ENCODE measurements around the gene REEP6. TPM values are rescaled to one million over a fixed set of nuclear protein-coding genes. Genes with fewer than 3 reads are reported as not detected.

The REEP6 gene
- total RNA-seq, 1 experiment from 2014 or later = 9.2 TPM

DNA sequence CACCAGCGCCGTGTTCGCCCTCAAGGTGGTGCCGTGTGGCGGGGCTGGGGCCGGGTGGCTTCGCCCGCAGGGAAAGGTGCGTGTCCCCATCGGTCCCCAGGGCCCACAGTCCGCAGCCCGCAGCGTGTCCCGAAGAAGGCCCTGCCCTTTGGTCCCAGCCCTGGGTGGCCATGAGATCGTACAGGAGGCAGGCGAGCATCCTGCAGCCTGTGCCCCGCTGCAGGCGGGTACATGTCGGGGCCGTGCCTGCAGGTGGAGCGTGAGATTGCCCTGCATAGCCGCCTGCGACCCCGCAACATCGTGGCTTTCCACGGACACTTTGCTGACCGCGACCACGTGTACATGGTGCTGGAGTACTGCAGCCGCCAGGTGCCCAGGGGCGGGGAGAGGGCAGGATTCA lies 34.4 kb downstream of the REEP6 start:
- POLR2A ChIA-PET = no interaction called here
- intact Hi-C loops (cut with micrococcal nuclease; ENCODE audit: unreplicated experiment) (no loop called here), in situ Hi-C loops (cut with HindIII; ENCODE audit: low pct_unique_long_range_greater_than_20kb, low sequenced_read_pairs) (no loop called here)
- Histone ChIP-seq H3K4me1 (ENCODE audit: control insufficient read depth, insufficient read depth, low read length) (no peaks in the 10 kb centered on the region), H3K27me3 (ENCODE audit: control insufficient read depth, insufficient read depth, low read length) (no peaks in the 10 kb centered on the region; the same call in 1 of the 2 replicates), H3K4me3 (ENCODE audit: low read depth in 2 of 2, low read length in 2 of 2) (no peak overlapping the region), H3K27ac (ENCODE audit: low read length) (no peak overlapping the region), H3K36me3 (ENCODE audit: control insufficient read depth, insufficient read depth, low read length) (no peaks in the 10 kb centered on the region), H3K9me3 (ENCODE audit: control insufficient read depth, insufficient read depth, low read depth, low read length) (no peaks in the 10 kb centered on the region)
- TF ChIP-seq, protein P1, sequence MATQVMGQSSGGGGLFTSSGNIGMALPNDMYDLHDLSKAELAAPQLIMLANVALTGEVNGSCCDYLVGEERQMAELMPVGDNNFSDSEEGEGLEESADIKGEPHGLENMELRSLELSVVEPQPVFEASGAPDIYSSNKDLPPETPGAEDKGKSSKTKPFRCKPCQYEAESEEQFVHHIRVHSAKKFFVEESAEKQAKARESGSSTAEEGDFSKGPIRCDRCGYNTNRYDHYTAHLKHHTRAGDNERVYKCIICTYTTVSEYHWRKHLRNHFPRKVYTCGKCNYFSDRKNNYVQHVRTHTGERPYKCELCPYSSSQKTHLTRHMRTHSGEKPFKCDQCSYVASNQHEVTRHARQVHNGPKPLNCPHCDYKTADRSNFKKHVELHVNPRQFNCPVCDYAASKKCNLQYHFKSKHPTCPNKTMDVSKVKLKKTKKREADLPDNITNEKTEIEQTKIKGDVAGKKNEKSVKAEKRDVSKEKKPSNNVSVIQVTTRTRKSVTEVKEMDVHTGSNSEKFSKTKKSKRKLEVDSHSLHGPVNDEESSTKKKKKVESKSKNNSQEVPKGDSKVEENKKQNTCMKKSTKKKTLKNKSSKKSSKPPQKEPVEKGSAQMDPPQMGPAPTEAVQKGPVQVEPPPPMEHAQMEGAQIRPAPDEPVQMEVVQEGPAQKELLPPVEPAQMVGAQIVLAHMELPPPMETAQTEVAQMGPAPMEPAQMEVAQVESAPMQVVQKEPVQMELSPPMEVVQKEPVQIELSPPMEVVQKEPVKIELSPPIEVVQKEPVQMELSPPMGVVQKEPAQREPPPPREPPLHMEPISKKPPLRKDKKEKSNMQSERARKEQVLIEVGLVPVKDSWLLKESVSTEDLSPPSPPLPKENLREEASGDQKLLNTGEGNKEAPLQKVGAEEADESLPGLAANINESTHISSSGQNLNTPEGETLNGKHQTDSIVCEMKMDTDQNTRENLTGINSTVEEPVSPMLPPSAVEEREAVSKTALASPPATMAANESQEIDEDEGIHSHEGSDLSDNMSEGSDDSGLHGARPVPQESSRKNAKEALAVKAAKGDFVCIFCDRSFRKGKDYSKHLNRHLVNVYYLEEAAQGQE (IDR thresholded peaks at IDR 0.05; ENCODE audit: insufficient read depth in 1 of 2, low read depth in 2 of 2, low read length in 1 of 2) = no peak
- TF ChIP-seq TCF7L2 (IDR thresholded peaks at IDR 0.05; ENCODE audit: low read depth, low read length) (no peak), SIN3A (IDR thresholded peaks at IDR 0.05; ENCODE audit: borderline replicate concordance, insufficient read depth, low read depth, low read length) (no peak), POLR2AphosphoS5 (IDR thresholded peaks at IDR 0.05; ENCODE audit: low read depth, low read length) (no peak)
- TF ChIP-seq, protein P2, sequence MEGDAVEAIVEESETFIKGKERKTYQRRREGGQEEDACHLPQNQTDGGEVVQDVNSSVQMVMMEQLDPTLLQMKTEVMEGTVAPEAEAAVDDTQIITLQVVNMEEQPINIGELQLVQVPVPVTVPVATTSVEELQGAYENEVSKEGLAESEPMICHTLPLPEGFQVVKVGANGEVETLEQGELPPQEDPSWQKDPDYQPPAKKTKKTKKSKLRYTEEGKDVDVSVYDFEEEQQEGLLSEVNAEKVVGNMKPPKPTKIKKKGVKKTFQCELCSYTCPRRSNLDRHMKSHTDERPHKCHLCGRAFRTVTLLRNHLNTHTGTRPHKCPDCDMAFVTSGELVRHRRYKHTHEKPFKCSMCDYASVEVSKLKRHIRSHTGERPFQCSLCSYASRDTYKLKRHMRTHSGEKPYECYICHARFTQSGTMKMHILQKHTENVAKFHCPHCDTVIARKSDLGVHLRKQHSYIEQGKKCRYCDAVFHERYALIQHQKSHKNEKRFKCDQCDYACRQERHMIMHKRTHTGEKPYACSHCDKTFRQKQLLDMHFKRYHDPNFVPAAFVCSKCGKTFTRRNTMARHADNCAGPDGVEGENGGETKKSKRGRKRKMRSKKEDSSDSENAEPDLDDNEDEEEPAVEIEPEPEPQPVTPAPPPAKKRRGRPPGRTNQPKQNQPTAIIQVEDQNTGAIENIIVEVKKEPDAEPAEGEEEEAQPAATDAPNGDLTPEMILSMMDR (IDR thresholded peaks at IDR 0.05) = no peak
- no TSS peak for BruUV-seq (replicated peaks)
- CTCF ChIA-PET = no interaction called here
- ATAC-seq (peak; percentile 20; the same call in 1 of the 2 replicates), DNase-seq (ENCODE audit: low read depth, low spot score) (no peak)

DNA sequence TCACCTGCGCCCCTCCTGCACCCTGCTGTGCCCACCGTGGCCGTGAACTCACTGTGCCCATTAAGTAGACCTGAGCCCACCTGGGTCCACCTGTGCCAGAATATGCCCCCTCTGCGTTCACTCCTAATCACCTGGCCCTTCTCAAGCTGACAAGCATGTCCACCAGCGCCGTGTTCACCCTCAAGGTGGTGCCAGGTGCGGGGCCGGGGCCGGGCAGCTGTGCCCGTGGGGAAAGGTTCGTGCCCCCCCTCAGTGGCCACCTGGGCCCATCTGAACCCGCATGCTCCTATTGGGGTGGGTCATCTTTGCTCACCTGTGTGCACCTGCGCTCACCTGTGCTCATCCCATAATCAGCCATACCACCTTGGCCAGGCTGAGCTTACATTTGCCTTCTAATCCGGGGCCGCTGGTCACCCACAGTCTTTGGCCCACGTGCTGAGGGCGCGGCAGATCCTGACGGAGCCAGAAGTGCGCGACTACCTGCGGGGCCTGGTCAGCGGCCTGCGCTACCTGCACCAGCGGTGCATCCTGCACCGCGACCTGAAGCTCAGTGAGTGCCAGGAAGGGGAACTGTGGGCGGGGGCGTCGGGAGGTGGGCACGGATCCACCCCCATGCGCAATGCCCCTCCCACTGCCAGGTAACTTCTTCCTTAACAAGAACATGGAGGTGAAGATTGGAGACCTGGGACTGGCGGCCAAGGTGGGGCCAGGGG lies 35.2 kb downstream of the REEP6 start:
- Histone ChIP-seq H3K27ac (ENCODE audit: low read length) (no peak overlapping the region), H3K27me3 (ENCODE audit: control insufficient read depth, insufficient read depth, low read length) (no peaks in the 10 kb centered on the region; the same call in 1 of the 2 replicates), H3K36me3 (ENCODE audit: control insufficient read depth, insufficient read depth, low read length) (no peaks in the 10 kb centered on the region), H3K4me1 (ENCODE audit: control insufficient read depth, insufficient read depth, low read length) (no peaks in the 10 kb centered on the region), H3K4me3 (ENCODE audit: low read depth in 2 of 2, low read length in 2 of 2) (no peak overlapping the region), H3K9me3 (ENCODE audit: control insufficient read depth, insufficient read depth, low read depth, low read length) (no peaks in the 10 kb centered on the region)
- BruUV-seq (replicated peaks) = no TSS peak
- ChIA-PET POLR2A (interaction anchor here (0.6 kb wide), 1 partner anchor 164 kb away, joined by 7 read pairs; no protein-coding TSS in a partner anchor), CTCF (no interaction called here)
- in situ Hi-C loops (cut with HindIII; ENCODE audit: low pct_unique_long_range_greater_than_20kb, low sequenced_read_pairs) = no loop called here
- intact Hi-C loops (cut with micrococcal nuclease; ENCODE audit: unreplicated experiment) = no loop called here
- DNase-seq (ENCODE audit: low read depth, low spot score) = no peak
- ATAC-seq = no peak
- TF ChIP-seq POLR2AphosphoS5 (IDR thresholded peaks at IDR 0.05; ENCODE audit: low read depth, low read length) (no peak), TCF7L2 (IDR thresholded peaks at IDR 0.05; ENCODE audit: low read depth, low read length) (no peak), SIN3A (IDR thresholded peaks at IDR 0.05; ENCODE audit: borderline replicate concordance, insufficient read depth, low read depth, low read length) (no peak)
- TF ChIP-seq, protein P2 (IDR thresholded peaks at IDR 0.05) = no peak
- TF ChIP-seq, protein P1 (IDR thresholded peaks at IDR 0.05; ENCODE audit: insufficient read depth in 1 of 2, low read depth in 2 of 2, low read length in 1 of 2) = no peak

Measured in Panc1 (cell line).